K562 (cell line): ENCODE results near the gene MARCHF3. TPM values are rescaled to one million over a fixed set of nuclear protein-coding genes. Genes with fewer than 3 reads are reported as not detected.

Experiments
- ETS2 ChIP-seq: IDR thresholded peaks from 2 replicates; pipeline ENCODE4 v1.6.1; 2016; ENCODE audit warnings: borderline replicate concordance, missing genetic modification characterization, mild to moderate bottlenecking, moderate library complexity, missing compliant biosample characterization; ENCODE audit not compliant: poor library complexity, severe bottlenecking
- NR2C2 ChIP-seq, 2 experiments: fragments of 200-800 bp in 1 of 2; sonication (Bioruptor generic) in 1 of 2; sonication (generic) in 1 of 2; formaldehyde crosslinking in 1 of 2; IDR thresholded peaks; 2 replicates each; pipeline versions ENCODE4 v1.6.1 to v1.8.0; 2016 to 2022; ENCODE audit warnings: mild to moderate bottlenecking in 1 of 2, missing compliant biosample characterization in 1 of 2, missing genetic modification characterization in 1 of 2, missing genetic modification reagents in 1 of 2
- ZBTB8A ChIP-seq: fragments of 450-650 bp; IDR thresholded peaks from 2 replicates; pipeline ENCODE4 v1.6.1; 2018; ENCODE audit warnings: mild to moderate bottlenecking, moderate library complexity; ENCODE audit not compliant: partially characterized antibody
- polyA plus RNA-seq, 8 experiments: library from polyadenylated mRNA; depleted of rRNA in 4 of 8; stranded (reverse) in 5 of 8; unstranded in 3 of 8; fragments of >200 nt; fragmentation: Nextera tagmentation in 2 of 8; fragmentation: Illumina TruSeq in 1 of 8; extraction: Ambion mirVana in 2 of 8; extraction: Trizol in 1 of 8; gene quantifications; 2 replicates each; pipeline versions ENCODE4 v1.2.1 to v1.2.3, GENCODE V29; 2011 to 2014; ENCODE audit warnings: inconsistent platforms in 1 of 8, missing spikeins in 1 of 8
- total RNA-seq, 7 experiments: library from RNA; depleted of rRNA in 6 of 7; stranded (reverse); fragments of >200 nt in 6 of 7; fragmentation: Illumina TruSeq in 2 of 7; extraction: Trizol in 2 of 7; gene quantifications; 2 replicates each; pipeline versions ENCODE4 v1.2.1 to v1.2.3, GENCODE V29; 2011 to 2021; ENCODE audit warnings: low replicate concordance in 1 of 7
- TF ChIP-seq, protein P1 (sequence below), 2 experiments: fragments of 450-650 bp in 1 of 2; sonication (generic) in 1 of 2; formaldehyde crosslinking in 1 of 2; IDR thresholded peaks; 2 replicates each; pipeline versions ENCODE4 v1.7.1 to v1.9.0; 2016 to 2022; ENCODE audit warnings: inconsistent platforms in 1 of 2, mild to moderate bottlenecking in 1 of 2, missing genetic modification reagents in 1 of 2
- TF ChIP-seq, protein P2 (sequence below): sonication (generic); IDR thresholded peaks from 2 replicates; pipeline ENCODE4 v1.6.1; 2016
- TF ChIP-seq, protein P3 (sequence below), 2 experiments: fragments of 450-650 bp; formaldehyde crosslinking in 1 of 2; IDR thresholded peaks; 2 replicates each; pipeline versions ENCODE4 v1.4.0 to v1.6.1; 2014 to 2020; ENCODE audit warnings: mild to moderate bottlenecking in 2 of 2, borderline replicate concordance in 1 of 2, low read depth in 1 of 2

The MARCHF3 gene
- total and polyA plus RNA-seq, 9 of the 15 experiments (the other 6 are each of a cell fraction or from before 2014, with no cell fraction given): 5.6 to 37.4 (median 16.5) TPM

DNA sequence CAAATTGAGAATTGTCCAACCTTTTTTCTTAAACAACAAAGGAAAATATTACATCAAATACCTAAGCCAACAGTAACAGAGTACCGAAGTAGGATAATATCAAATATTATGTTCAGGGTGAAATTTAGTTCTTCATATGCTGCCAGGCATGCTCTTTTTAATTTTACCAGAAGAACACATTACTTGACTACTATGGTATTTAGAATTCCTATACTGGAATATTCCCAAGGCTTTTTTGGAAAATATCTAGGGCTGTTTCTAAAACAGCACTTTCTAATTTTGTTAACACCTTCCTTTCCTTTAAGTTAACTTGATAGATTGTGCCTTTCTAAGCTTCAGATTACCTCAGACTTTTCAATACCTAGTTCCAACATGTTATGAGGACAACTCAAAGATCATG lies 48.7 kb downstream of the MARCHF3 start (continued):
- TF ChIP-seq, protein P1, sequence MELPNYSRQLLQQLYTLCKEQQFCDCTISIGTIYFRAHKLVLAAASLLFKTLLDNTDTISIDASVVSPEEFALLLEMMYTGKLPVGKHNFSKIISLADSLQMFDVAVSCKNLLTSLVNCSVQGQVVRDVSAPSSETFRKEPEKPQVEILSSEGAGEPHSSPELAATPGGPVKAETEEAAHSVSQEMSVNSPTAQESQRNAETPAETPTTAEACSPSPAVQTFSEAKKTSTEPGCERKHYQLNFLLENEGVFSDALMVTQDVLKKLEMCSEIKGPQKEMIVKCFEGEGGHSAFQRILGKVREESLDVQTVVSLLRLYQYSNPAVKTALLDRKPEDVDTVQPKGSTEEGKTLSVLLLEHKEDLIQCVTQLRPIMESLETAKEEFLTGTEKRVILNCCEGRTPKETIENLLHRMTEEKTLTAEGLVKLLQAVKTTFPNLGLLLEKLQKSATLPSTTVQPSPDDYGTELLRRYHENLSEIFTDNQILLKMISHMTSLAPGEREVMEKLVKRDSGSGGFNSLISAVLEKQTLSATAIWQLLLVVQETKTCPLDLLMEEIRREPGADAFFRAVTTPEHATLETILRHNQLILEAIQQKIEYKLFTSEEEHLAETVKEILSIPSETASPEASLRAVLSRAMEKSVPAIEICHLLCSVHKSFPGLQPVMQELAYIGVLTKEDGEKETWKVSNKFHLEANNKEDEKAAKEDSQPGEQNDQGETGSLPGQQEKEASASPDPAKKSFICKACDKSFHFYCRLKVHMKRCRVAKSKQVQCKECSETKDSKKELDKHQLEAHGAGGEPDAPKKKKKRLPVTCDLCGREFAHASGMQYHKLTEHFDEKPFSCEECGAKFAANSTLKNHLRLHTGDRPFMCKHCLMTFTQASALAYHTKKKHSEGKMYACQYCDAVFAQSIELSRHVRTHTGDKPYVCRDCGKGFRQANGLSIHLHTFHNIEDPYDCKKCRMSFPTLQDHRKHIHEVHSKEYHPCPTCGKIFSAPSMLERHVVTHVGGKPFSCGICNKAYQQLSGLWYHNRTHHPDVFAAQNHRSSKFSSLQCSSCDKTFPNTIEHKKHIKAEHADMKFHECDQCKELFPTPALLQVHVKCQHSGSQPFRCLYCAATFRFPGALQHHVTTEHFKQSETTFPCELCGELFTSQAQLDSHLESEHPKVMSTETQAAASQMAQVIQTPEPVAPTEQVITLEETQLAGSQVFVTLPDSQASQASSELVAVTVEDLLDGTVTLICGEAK (IDR thresholded peaks at IDR 0.05): no peak
- TF ChIP-seq, protein P1 (CRISPR knock-in tag; IDR thresholded peaks at IDR 0.05): no peak
- TF ChIP-seq NR2C2 (CRISPR knock-in tag; IDR thresholded peaks at IDR 0.05) (no peak), NR2C2 (tag; IDR thresholded peaks at IDR 0.05) (no peak), ZBTB8A (no peak), ETS2 (tag) (no peak)
- TF ChIP-seq, protein P2, sequence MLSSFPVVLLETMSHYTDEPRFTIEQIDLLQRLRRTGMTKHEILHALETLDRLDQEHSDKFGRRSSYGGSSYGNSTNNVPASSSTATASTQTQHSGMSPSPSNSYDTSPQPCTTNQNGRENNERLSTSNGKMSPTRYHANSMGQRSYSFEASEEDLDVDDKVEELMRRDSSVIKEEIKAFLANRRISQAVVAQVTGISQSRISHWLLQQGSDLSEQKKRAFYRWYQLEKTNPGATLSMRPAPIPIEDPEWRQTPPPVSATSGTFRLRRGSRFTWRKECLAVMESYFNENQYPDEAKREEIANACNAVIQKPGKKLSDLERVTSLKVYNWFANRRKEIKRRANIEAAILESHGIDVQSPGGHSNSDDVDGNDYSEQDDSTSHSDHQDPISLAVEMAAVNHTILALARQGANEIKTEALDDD: no peak
- TF ChIP-seq, protein P3, sequence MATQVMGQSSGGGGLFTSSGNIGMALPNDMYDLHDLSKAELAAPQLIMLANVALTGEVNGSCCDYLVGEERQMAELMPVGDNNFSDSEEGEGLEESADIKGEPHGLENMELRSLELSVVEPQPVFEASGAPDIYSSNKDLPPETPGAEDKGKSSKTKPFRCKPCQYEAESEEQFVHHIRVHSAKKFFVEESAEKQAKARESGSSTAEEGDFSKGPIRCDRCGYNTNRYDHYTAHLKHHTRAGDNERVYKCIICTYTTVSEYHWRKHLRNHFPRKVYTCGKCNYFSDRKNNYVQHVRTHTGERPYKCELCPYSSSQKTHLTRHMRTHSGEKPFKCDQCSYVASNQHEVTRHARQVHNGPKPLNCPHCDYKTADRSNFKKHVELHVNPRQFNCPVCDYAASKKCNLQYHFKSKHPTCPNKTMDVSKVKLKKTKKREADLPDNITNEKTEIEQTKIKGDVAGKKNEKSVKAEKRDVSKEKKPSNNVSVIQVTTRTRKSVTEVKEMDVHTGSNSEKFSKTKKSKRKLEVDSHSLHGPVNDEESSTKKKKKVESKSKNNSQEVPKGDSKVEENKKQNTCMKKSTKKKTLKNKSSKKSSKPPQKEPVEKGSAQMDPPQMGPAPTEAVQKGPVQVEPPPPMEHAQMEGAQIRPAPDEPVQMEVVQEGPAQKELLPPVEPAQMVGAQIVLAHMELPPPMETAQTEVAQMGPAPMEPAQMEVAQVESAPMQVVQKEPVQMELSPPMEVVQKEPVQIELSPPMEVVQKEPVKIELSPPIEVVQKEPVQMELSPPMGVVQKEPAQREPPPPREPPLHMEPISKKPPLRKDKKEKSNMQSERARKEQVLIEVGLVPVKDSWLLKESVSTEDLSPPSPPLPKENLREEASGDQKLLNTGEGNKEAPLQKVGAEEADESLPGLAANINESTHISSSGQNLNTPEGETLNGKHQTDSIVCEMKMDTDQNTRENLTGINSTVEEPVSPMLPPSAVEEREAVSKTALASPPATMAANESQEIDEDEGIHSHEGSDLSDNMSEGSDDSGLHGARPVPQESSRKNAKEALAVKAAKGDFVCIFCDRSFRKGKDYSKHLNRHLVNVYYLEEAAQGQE (IDR thresholded peaks at IDR 0.05; ENCODE audit: borderline replicate concordance): no peak
- TF ChIP-seq, protein P3 (CRISPR knock-in tag; IDR thresholded peaks at IDR 0.05; ENCODE audit: low read depth): no peak
